Fibroblast of villous mesenchyme (primary cell): ENCODE measurements around the gene NCK2. TPM values are rescaled to one million over a fixed set of nuclear protein-coding genes. Genes with fewer than 3 reads are reported as not detected.
"Not testable (repeated sequence)": the region's sequence is repeated elsewhere in the genome, so short reads cannot be mapped to it uniquely, and the experiment has no call there.

ENCODE experiments used
- DNase-seq: peaks from one replicate; pipeline ENCODE4 v3.0.0-alpha.2; 2010; ENCODE audit warnings: low read depth
- H3K4me3 ChIP-seq: 2 replicates; pipeline ENCODE4 v1.5.1; 2011; ENCODE audit warnings: low read depth, mild to moderate bottlenecking, low read length
- CTCF ChIP-seq: IDR thresholded peaks from 2 replicates; pipeline ENCODE4 v1.5.1; 2012; ENCODE audit warnings: low read depth, mild to moderate bottlenecking, low read length; ENCODE audit not compliant: insufficient read depth
- total RNA-seq: library from RNA; depleted of rRNA; stranded (reverse); fragments of >200 nt; gene quantifications from 2 replicates; pipeline ENCODE4 v1.2.3, GENCODE V29; 2012

The NCK2 gene
- total RNA-seq, 1 donor: 22.5 TPM

DNA sequence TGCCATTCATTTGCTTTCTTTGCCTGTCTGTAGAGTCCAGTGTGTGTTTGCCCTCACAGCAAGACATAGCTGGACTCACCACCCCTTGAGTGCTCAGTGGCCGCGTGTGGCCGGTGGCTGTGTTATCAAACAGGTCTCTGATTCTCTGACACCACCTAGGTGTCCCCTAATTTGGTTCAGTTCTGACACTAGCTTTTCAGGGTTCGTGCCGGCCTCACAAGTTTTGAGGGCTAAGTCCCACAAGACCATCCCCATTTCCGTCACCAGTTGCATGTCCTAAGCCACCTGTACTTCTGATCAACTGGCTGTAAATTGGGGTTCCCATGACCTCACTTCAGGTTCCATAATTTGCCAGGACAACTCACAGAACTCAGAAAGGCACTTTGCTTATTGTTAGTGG, 23.5 kb downstream of the NCK2 start:
- TF ChIP-seq CTCF: no peak
- no peak overlapping the region for H3K4me3 ChIP-seq
- no peak for DNase-seq

DNA sequence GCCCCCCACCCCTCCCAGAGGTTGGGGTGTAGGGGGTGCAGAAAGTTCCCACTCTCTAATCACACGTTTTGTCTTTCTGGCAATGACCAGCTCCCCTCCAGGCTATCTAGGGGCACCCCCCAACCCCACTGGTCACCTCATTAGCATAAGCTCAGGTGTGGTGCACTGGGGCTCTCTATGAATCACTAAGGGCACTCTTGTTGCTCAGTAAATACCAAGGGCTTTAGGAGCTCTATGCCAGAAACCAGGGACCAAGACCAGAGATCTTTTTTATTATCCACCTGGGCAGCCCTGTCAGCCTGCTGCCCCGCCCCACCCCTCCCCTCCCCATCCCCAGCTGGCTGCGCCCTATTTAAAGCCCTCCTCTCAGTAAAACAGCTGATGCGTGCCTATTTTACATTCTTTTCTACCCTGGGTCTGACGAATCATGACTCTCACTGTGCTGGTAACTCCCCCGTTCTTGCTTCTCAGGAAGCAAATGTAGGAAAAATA, 24.3 kb downstream of the NCK2 start:
- no peak for TF ChIP-seq CTCF
- DNase-seq: peak; percentile 47

GRCh38 chr2:105769504-105769903, 24.8 kb downstream of the NCK2 start:
- no peak for DNase-seq
- peak; percentile 28 for TF ChIP-seq CTCF
- H3K4me3 ChIP-seq: no peak overlapping the region

More for the DNA sequence above, 24.3 kb downstream of the NCK2 start:
- no peak overlapping the region for H3K4me3 ChIP-seq

DNA sequence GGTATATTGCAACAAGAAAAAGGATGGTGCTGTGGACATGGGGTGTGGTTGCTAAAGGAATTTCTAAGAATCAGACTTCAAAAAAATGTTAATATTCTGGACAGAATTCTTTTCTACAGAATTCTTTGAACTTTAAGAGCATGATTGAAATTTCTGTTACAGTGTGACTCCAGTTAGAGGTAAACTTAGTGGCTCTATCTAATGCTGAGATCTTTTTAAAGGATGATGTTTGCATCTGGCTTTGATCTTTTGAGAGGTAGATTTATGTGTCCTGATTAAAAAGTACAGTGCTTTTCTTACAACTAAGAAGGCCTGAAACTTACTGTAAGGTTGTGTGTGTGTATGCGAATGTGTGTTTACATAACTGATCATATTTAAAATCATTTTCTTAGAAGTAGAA, 25.4 kb downstream of the NCK2 start:
- DNase-seq: no peak
- no peak for TF ChIP-seq CTCF
- H3K4me3 ChIP-seq: no peak overlapping the region

GRCh38 chr2:105771291-105771690, 26.6 kb downstream of the NCK2 start:
- not testable (repeated sequence) for H3K4me3 ChIP-seq, DNase-seq

- no peak overlapping the region for H3K4me3 ChIP-seq
- no peak for TF ChIP-seq CTCF
- DNase-seq: no peak
Observed at GRCh38 chr2:105771836-105772235, 27.1 kb downstream of the NCK2 start.

GRCh38 chr2:105772362-105772761, 27.6 kb downstream of the NCK2 start:
- no peak for TF ChIP-seq CTCF
- H3K4me3 ChIP-seq: no peak overlapping the region
- DNase-seq: no peak
